SK-N-MC (cell line): ENCODE measurements around the gene ZNF771.

Experiments
- DNase-seq: peaks from one replicate; pipeline ENCODE4 v3.0.0-alpha.2; 2011; ENCODE audit warnings: low read depth, low spot score
- H3K27ac ChIP-seq: fragments of 200-600 bp; sonication (generic); 2 replicates; pipeline ENCODE4 v1.5.1; 2016; ENCODE audit warnings: mixed run types
- H3K36me3 ChIP-seq: fragments of 200-600 bp; sonication (generic); 2 replicates; pipeline ENCODE4 v1.6.1; 2017; ENCODE audit warnings: antibody characterized with exemption, low read length, mixed read lengths; ENCODE audit not compliant: insufficient read depth
- H3K4me3 ChIP-seq: fragments of 200-600 bp; sonication (generic); 2 replicates; pipeline ENCODE4 v1.5.1; 2016
- H3K9ac ChIP-seq: fragments of 200-600 bp; sonication (generic); 2 replicates; pipeline ENCODE4 v1.8.0; 2017; ENCODE audit warnings: mixed run types, mixed read lengths; ENCODE audit not compliant: insufficient read length
- H3K9me3 ChIP-seq: fragments of 200-600 bp; sonication (generic); 2 replicates; pipeline ENCODE4 v1.6.1; 2017; ENCODE audit warnings: low read depth, mild to moderate bottlenecking, antibody characterized with exemption, low read length, moderate library complexity, mixed read lengths
- EZH2 ChIP-seq: fragments of 200-600 bp; sonication (generic); IDR thresholded peaks from one replicate; pipeline ENCODE4 v1.6.1; 2017; ENCODE audit warnings: antibody characterized with exemption
- FOXP2 ChIP-seq: optimal IDR thresholded peaks from 2 replicates; pipeline ENCODE3; 2011; ENCODE audit warnings: mild to moderate bottlenecking, moderate library complexity; ENCODE audit not compliant: insufficient read depth; ENCODE audit errors: extremely low read length, control extremely low read depth
- POLR2AphosphoS5 ChIP-seq: IDR thresholded peaks from 2 replicates; pipeline ENCODE4 v1.6.1; 2012; ENCODE audit warnings: mild to moderate bottlenecking, low read depth, low read length, borderline replicate concordance

Gene ZNF771

DNA sequence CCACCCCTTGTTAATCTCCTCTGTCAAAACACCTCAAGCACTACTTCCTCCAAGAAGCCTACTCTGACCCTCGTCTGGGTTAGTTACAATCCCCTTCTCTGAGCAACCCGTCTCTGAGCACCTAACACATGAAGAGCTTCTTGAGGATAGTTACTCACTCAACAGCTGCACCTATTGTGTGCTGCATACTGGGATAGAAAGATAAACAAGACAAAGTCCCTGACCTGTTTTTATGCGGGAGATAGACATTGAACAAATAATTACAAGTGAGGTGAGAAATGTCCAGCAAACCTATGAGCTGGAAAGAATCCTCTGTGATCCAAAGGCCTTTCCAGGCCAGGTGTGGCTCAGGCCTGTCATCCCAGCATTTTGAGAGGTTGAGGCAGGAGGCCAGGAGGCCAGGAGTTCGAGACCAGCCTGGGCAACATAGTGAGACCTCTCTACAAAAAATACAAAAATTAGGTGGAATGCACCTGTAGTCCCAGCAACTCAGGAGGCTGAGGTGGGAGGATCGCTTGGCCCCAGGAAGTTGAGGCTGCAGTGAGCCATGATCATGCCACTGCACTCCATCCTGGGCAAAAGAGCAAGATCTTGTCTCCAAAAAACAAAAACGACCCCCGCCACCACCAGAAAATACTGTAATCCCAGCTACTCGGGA is 5.5 kb upstream of the ZNF771 start:
- H3K9ac ChIP-seq, result no peak overlapping the region
- H3K4me3 ChIP-seq, result no peak overlapping the region
- TF ChIP-seq POLR2AphosphoS5, result no peak
- no peak for TF ChIP-seq EZH2
- TF ChIP-seq FOXP2, result no peak
- DNase-seq, result no peak
- no peaks in the 10 kb centered on the region for H3K9me3 ChIP-seq
- H3K36me3 ChIP-seq, result peaks cover 7% of the 10 kb centered on the region; the same call in 1 of the 2 replicates
- H3K27ac ChIP-seq, result no peak overlapping the region

DNA sequence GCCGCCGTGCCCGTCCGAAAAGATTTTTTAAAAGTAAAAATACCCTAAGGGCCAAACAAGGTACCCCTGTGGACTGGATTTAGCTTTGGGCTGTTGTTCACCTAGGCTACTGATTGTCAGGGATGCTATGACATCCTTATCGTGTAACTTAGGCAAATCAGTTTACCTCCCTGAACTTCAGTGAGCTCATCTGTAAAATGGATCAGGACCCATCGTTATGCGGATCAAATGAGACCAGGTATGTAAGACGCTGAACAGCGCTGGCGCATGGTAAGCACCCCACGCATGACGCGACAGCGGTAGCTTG is 658 bp upstream of the ZNF771 start:
- no peaks in the 10 kb centered on the region; the same call in 1 of the 2 replicates for H3K36me3 ChIP-seq
- TF ChIP-seq FOXP2 (no peak), EZH2 (no peak), POLR2AphosphoS5 (no peak)
- no peak overlapping the region for H3K27ac ChIP-seq
- no peaks in the 10 kb centered on the region for H3K9me3 ChIP-seq
- no peak for DNase-seq
- H3K9ac ChIP-seq, result no peak overlapping the region
- peak overlapping the region; percentile 90 for H3K4me3 ChIP-seq

DNA sequence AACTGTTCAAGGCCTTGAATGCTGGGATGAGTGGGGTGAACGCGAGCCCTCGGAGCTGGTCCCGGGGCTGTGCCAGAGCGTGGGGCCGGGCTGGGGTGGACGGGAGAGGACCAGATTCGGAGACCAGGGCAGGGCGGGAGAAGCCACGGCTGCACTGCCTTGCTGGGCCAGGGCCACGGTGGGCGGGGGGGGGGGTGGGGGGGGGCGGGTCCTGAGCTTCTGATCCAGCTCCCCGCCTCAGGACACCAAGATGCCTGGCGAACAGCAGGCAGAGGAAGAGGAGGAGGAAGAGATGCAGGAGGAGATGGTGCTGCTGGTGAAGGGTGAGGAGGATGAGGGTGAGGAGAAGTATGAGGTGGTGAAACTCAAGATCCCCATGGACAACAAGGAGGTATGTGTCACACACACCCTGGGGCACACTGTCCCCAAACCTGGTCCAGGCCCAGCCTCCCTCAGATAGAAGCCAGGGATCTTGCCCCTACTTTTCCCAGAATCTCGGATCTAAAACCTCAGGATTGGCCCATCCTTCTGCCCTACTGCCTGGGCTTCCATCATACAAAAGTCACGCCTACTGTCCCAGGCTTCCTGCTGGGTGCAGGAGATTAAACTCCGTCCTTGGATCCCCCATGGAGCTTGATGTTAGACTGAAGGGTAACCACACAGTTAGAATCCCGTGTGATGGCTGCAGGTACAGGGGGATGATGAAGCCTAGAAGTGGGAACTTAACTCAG is 563 bp downstream of the ZNF771 start:
- DNase-seq, result no peak

DNA sequence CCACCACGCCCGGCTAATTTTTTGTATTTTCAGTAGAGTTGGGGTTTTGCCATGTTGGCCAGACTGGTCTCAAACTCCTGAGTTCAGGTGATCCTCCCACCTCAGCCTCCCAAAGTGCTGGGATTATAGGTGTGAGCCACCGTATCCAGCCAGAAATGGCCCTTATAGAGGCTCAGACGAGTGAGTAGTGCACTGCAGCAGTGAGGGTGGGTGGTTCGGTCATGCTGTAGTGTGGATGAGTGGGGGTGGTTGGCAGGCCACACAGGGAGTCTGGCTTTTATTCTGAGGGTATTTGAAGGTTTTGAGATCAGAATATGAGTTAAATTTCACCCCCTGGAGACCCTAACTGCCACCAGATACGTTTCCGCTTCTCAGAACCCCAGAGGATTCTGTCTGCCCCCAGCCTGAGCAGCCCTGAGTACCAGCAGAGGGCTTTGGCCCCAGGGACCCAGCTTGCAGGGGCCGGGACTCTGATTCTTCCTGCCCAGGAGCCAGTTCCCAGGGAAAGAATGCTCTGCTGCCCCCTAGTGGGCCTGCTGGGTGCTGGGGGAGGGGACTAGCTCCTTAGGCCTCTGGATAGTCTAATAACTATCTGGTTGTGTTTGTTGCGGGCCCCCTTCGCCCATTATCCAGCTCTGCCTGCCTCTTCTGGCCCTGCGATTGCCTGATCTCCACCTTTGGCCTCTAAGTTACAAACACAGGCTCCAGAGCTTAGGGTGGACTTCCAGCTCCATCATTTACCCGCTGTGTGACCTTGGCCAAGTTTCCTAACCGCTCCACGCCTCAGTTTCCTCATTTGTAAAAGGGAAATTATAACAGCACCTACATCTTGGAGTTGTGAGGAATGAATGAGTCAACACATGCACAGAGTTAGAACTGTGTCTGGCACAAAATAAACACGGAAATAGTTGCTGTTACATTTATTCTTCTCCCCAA is 2.0 kb downstream of the ZNF771 start:
- Histone ChIP-seq H3K9ac (no peak overlapping the region), H3K27ac (no peak overlapping the region), H3K9me3 (no peaks in the 10 kb centered on the region), H3K4me3 (0 out of 2 replicates have a peak overlapping the region, but pooled peaks have one; percentile 5), H3K36me3 (peaks cover 10% of the 10 kb centered on the region)
- TF ChIP-seq FOXP2 (no peak), POLR2AphosphoS5 (no peak), EZH2 (no peak)
- DNase-seq, result peak; percentile 47

More for the DNA sequence above, 563 bp downstream of the ZNF771 start:
- TF ChIP-seq POLR2AphosphoS5, result no peak
- TF ChIP-seq EZH2, result no peak
- TF ChIP-seq FOXP2, result no peak
- peaks cover 3% of the 10 kb centered on the region for H3K36me3 ChIP-seq
- no peak overlapping the region for H3K27ac ChIP-seq
- H3K4me3 ChIP-seq, result peak overlapping the region; percentile 90
- H3K9ac ChIP-seq, result peak overlapping the region; percentile 73
- H3K9me3 ChIP-seq, result no peaks in the 10 kb centered on the region

DNA sequence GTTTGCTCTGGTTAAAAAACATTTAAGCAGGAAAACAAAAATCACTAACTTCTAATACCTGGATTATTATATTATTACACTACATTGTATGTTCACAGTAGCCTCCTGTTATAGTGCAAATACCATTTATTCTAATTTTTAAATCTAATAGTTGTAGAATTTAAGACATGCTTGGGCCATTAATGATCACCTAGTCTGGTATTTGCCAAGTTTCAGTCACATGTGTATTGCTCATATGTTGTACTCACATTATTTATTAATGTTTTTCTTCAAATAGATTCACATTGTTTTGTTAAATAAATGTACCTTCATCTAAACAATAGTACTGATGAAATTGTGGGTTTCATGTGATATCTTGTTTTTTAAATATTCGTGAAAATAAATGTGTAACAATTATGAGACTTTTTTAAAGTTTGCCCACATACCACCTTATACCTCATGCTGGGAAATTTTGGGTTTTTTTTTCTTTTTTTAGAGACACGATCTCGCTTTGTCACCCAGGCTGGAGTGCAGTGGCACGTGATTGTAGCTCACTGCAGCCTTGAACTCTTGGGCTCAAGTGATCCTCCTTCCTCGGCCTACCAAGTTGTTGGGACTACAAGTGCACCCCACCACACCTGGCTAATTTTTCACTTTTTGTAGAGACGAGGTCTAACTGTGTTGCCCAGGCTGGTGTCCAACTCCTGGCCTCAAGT is 5.9 kb downstream of the ZNF771 start:
- H3K27ac ChIP-seq, result no peak overlapping the region
- no peaks in the 10 kb centered on the region for H3K9me3 ChIP-seq
- H3K4me3 ChIP-seq, result no peak overlapping the region
- peaks cover 10% of the 10 kb centered on the region for H3K36me3 ChIP-seq
- DNase-seq, result no peak
- H3K9ac ChIP-seq, result no peak overlapping the region
- TF ChIP-seq FOXP2 (no peak), EZH2 (no peak), POLR2AphosphoS5 (no peak)

DNA sequence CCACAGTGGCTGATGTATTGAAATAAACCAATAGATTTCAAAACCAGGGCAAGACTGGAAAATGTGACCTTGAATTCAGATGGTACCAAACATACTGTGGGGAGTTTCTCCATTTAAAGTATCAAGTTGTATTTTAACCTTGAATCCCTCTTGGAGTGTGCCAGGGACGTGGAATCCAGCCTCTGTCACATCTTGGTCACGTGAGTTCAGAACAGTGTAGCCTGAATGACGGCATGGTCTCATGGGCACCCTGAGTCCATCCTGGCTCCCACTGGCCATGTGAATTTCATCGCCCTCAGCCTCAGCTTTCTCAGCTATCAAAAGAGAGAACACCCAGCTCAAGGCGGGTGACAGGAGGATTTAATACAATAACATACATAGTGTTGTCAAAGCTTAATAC is 6.8 kb downstream of the ZNF771 start:
- TF ChIP-seq EZH2 (no peak), POLR2AphosphoS5 (no peak), FOXP2 (no peak)
- no peak overlapping the region for H3K27ac ChIP-seq
- no peak overlapping the region for H3K4me3 ChIP-seq
- H3K9ac ChIP-seq, result no peak overlapping the region
- no peaks in the 10 kb centered on the region for H3K9me3 ChIP-seq
- no peak for DNase-seq
- H3K36me3 ChIP-seq, result peaks cover 10% of the 10 kb centered on the region

DNA sequence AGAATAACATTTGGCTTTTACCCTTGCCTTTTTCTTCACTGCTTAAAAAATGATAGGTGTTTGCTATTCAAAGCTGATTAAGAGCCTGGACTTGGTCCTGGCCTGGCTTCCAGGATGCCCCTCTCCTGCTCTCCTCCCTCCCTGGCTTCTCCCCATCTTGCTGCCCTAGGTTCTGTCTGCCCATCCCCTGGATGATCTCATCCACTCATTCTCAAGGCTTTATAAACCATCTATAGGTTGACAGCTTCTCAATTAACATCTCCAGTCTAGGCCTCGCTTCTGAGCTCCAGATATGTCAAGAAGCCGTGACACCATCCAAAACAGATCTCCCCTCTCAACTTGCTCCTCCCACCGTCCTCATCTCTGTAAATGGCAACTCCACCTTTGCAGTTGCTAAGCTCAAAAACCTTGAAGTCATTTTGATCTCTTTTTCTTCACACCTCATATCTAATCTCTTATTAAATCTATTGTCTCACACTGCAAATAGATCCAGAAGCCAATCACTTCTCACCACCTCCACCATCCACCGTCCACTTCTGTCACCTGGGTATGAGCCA is 8.7 kb downstream of the ZNF771 start:
- no peak for DNase-seq
- Histone ChIP-seq H3K36me3 (peaks cover 14% of the 10 kb centered on the region), H3K9me3 (no peaks in the 10 kb centered on the region), H3K27ac (no peak overlapping the region), H3K9ac (no peak overlapping the region), H3K4me3 (no peak overlapping the region)
- TF ChIP-seq EZH2 (no peak), POLR2AphosphoS5 (no peak), FOXP2 (no peak)
